Measurements from ENCODE around the gene MZT2A.
A peak's percentile ranks its signal among the peaks of the same experiment; 100 is the strongest.
"Not testable (repeated sequence)": the region's sequence is repeated elsewhere in the genome, so short reads cannot be mapped to it uniquely, and the experiment has no call there.

MZT2A gene

GRCh38 chr2:131492015-131492417, at the start of gene MZT2A:
MZT2A (minus strand) TSS chr2:131492397; CDS start chr2:131492376, 21 bp downstream.
- not testable (repeated sequence) for H3K27me3 ChIP-seq (ENCODE audit: control insufficient read depth in 2 of 2, insufficient read depth in 2 of 2, low read length in 2 of 2); H3K9me3 ChIP-seq (ENCODE audit: control insufficient read depth in 2 of 2, low read length in 2 of 2); H3K36me3 ChIP-seq (ENCODE audit: control insufficient read depth in 2 of 2, insufficient read depth in 2 of 2, low read length in 2 of 2)
- Histone ChIP-seq H3K4me3 (ENCODE audit: low read length in 2 of 2) (peak within 1 kb of the TSS; percentile 85 to 91), H3K4me1 (ENCODE audit: control insufficient read depth in 2 of 2, insufficient read depth in 2 of 2, low read length in 2 of 2) (peaks cover 8 to 16% of the 10 kb centered on the region in 2 donors), H3K27ac (ENCODE audit: low read depth in 2 of 2, low read length in 2 of 2) (peak within 1 kb of the TSS; percentile 91 to 92), H3K9ac (ENCODE audit: low read depth in 1 of 2, low read length in 2 of 2) (peak within 1 kb of the TSS; percentile 86 to 89)

GRCh38 chr2:131538856-131539255, 46.7 kb upstream of the MZT2A start:
- H3K4me3 ChIP-seq (ENCODE audit: low read length in 2 of 2); H3K27me3 ChIP-seq (ENCODE audit: control insufficient read depth in 2 of 2, insufficient read depth in 2 of 2, low read length in 2 of 2); H3K9me3 ChIP-seq (ENCODE audit: control insufficient read depth in 2 of 2, low read length in 2 of 2); H3K36me3 ChIP-seq (ENCODE audit: control insufficient read depth in 2 of 2, insufficient read depth in 2 of 2, low read length in 2 of 2); H3K4me1 ChIP-seq (ENCODE audit: control insufficient read depth in 2 of 2, insufficient read depth in 2 of 2, low read length in 2 of 2); H3K27ac ChIP-seq (ENCODE audit: low read depth in 2 of 2, low read length in 2 of 2); H3K9ac ChIP-seq (ENCODE audit: low read depth in 1 of 2, low read length in 2 of 2): not testable (repeated sequence)

- H3K4me1 ChIP-seq (ENCODE audit: control insufficient read depth in 2 of 2, insufficient read depth in 2 of 2, low read length in 2 of 2); H3K4me3 ChIP-seq (ENCODE audit: low read length in 2 of 2); H3K27me3 ChIP-seq (ENCODE audit: control insufficient read depth in 2 of 2, insufficient read depth in 2 of 2, low read length in 2 of 2); H3K9ac ChIP-seq (ENCODE audit: low read depth in 1 of 2, low read length in 2 of 2); H3K9me3 ChIP-seq (ENCODE audit: control insufficient read depth in 2 of 2, low read length in 2 of 2); H3K36me3 ChIP-seq (ENCODE audit: control insufficient read depth in 2 of 2, insufficient read depth in 2 of 2, low read length in 2 of 2); H3K27ac ChIP-seq (ENCODE audit: low read depth in 2 of 2, low read length in 2 of 2): not testable (repeated sequence)
Measured at GRCh38 chr2:131536841-131537240, 44.6 kb upstream of the MZT2A start.

GRCh38 chr2:131535951-131536826, 44.0 kb upstream of the MZT2A start:
- H3K27me3 ChIP-seq (ENCODE audit: control insufficient read depth in 2 of 2, insufficient read depth in 2 of 2, low read length in 2 of 2); H3K27ac ChIP-seq (ENCODE audit: low read depth in 2 of 2, low read length in 2 of 2); H3K36me3 ChIP-seq (ENCODE audit: control insufficient read depth in 2 of 2, insufficient read depth in 2 of 2, low read length in 2 of 2); H3K4me1 ChIP-seq (ENCODE audit: control insufficient read depth in 2 of 2, insufficient read depth in 2 of 2, low read length in 2 of 2); H3K9ac ChIP-seq (ENCODE audit: low read depth in 1 of 2, low read length in 2 of 2); H3K9me3 ChIP-seq (ENCODE audit: control insufficient read depth in 2 of 2, low read length in 2 of 2); H3K4me3 ChIP-seq (ENCODE audit: low read length in 2 of 2): not testable (repeated sequence)

- Histone ChIP-seq H3K4me1 (ENCODE audit: control insufficient read depth in 2 of 2, insufficient read depth in 2 of 2, low read length in 2 of 2) (no peaks in the 10 kb centered on the region), H3K36me3 (ENCODE audit: control insufficient read depth in 2 of 2, insufficient read depth in 2 of 2, low read length in 2 of 2) (no peaks in the 10 kb centered on the region), H3K27ac (ENCODE audit: low read depth in 2 of 2, low read length in 2 of 2) (no peak overlapping the region), H3K9me3 (ENCODE audit: control insufficient read depth in 2 of 2, low read length in 2 of 2) (no peaks in the 10 kb centered on the region), H3K9ac (ENCODE audit: low read depth in 1 of 2, low read length in 2 of 2) (no peak overlapping the region), H3K4me3 (ENCODE audit: low read length in 2 of 2) (no peak overlapping the region), H3K27me3 (ENCODE audit: control insufficient read depth in 2 of 2, insufficient read depth in 2 of 2, low read length in 2 of 2) (no peaks in the 10 kb centered on the region)
Measured at GRCh38 chr2:131535526-131535925, 43.3 kb upstream of the MZT2A start.

GRCh38 chr2:131534965-131535364, 42.8 kb upstream of the MZT2A start:
- not testable (repeated sequence) for H3K4me1 ChIP-seq (ENCODE audit: control insufficient read depth in 2 of 2, insufficient read depth in 2 of 2, low read length in 2 of 2); H3K27me3 ChIP-seq (ENCODE audit: control insufficient read depth in 2 of 2, insufficient read depth in 2 of 2, low read length in 2 of 2); H3K4me3 ChIP-seq (ENCODE audit: low read length in 2 of 2); H3K9ac ChIP-seq (ENCODE audit: low read depth in 1 of 2, low read length in 2 of 2); H3K9me3 ChIP-seq (ENCODE audit: control insufficient read depth in 2 of 2, low read length in 2 of 2); H3K27ac ChIP-seq (ENCODE audit: low read depth in 2 of 2, low read length in 2 of 2); H3K36me3 ChIP-seq (ENCODE audit: control insufficient read depth in 2 of 2, insufficient read depth in 2 of 2, low read length in 2 of 2)

- H3K27me3 ChIP-seq (ENCODE audit: control insufficient read depth in 2 of 2, insufficient read depth in 2 of 2, low read length in 2 of 2); H3K36me3 ChIP-seq (ENCODE audit: control insufficient read depth in 2 of 2, insufficient read depth in 2 of 2, low read length in 2 of 2); H3K4me1 ChIP-seq (ENCODE audit: control insufficient read depth in 2 of 2, insufficient read depth in 2 of 2, low read length in 2 of 2); H3K27ac ChIP-seq (ENCODE audit: low read depth in 2 of 2, low read length in 2 of 2); H3K9me3 ChIP-seq (ENCODE audit: control insufficient read depth in 2 of 2, low read length in 2 of 2); H3K9ac ChIP-seq (ENCODE audit: low read depth in 1 of 2, low read length in 2 of 2); H3K4me3 ChIP-seq (ENCODE audit: low read length in 2 of 2): not testable (repeated sequence)
Measured at GRCh38 chr2:131534317-131534672, 42.1 kb upstream of the MZT2A start.

- H3K36me3 ChIP-seq (ENCODE audit: control insufficient read depth in 2 of 2, insufficient read depth in 2 of 2, low read length in 2 of 2); H3K9me3 ChIP-seq (ENCODE audit: control insufficient read depth in 2 of 2, low read length in 2 of 2); H3K4me3 ChIP-seq (ENCODE audit: low read length in 2 of 2); H3K27me3 ChIP-seq (ENCODE audit: control insufficient read depth in 2 of 2, insufficient read depth in 2 of 2, low read length in 2 of 2); H3K27ac ChIP-seq (ENCODE audit: low read depth in 2 of 2, low read length in 2 of 2); H3K9ac ChIP-seq (ENCODE audit: low read depth in 1 of 2, low read length in 2 of 2); H3K4me1 ChIP-seq (ENCODE audit: control insufficient read depth in 2 of 2, insufficient read depth in 2 of 2, low read length in 2 of 2): not testable (repeated sequence)
Measured at GRCh38 chr2:131533609-131534316, 41.6 kb upstream of the MZT2A start.

- not testable (repeated sequence) for H3K4me3 ChIP-seq (ENCODE audit: low read length in 2 of 2); H3K27ac ChIP-seq (ENCODE audit: low read depth in 2 of 2, low read length in 2 of 2); H3K9ac ChIP-seq (ENCODE audit: low read depth in 1 of 2, low read length in 2 of 2); H3K4me1 ChIP-seq (ENCODE audit: control insufficient read depth in 2 of 2, insufficient read depth in 2 of 2, low read length in 2 of 2); H3K9me3 ChIP-seq (ENCODE audit: control insufficient read depth in 2 of 2, low read length in 2 of 2); H3K27me3 ChIP-seq (ENCODE audit: control insufficient read depth in 2 of 2, insufficient read depth in 2 of 2, low read length in 2 of 2); H3K36me3 ChIP-seq (ENCODE audit: control insufficient read depth in 2 of 2, insufficient read depth in 2 of 2, low read length in 2 of 2)
Measured at GRCh38 chr2:131532723-131533608, 40.8 kb upstream of the MZT2A start.
